HepG2 (cell line): ENCODE measurements around the gene PDIK1L. TPM values are rescaled to one million over a fixed set of nuclear protein-coding genes. Genes with fewer than 3 reads are reported as not detected.

ENCODE experiments used
- ATAC-seq: fragments of 200-7000 bp; cut with Tn5 transposase; 3 replicates; pipeline ENCODE4 v1.9.1; 2020; ENCODE audit warnings: mild to moderate bottlenecking, moderate library complexity
- BruUV-seq: library from RNA; stranded (reverse); fragments of 400-500 nt; replicated peaks from 2 replicates; lab custom pipeline; 2021; lab: Mats Ljungman, UMichigan
- CTCF ChIA-PET: fragments of 300-600 bp; formaldehyde crosslinking; extraction: SDS; loops from one replicate; lab custom pipeline; 2021; ENCODE audit warnings: low total read pairs, inconsistent platforms, low intra/inter-chr PET ratio; lab: Yijun Ruan, JAX
- POLR2A ChIA-PET: fragments of 350-600 bp; sonication (Branson Sonifier 250); formaldehyde crosslinking; loops from one replicate; lab custom pipeline; 2020; ENCODE audit warnings: antibody characterized with exemption, inconsistent platforms; lab: Yijun Ruan, JAX
- DNase-seq: peaks from one replicate; pipeline ENCODE4 v3.0.0-alpha.2; 2015; ENCODE audit warnings: low spot score
- FAIRE-seq: peaks from 3 replicates; lab custom pipeline; 2011; peaks lifted over from hg19 to GRCh38; lab: Jason Lieb, UNC
- H2AFZ ChIP-seq: one replicate; pipeline ENCODE4 v1.6.1; 2011; ENCODE audit warnings: low read length, inconsistent platforms
- H3K27ac ChIP-seq: fragments of 300-600 bp; 3 replicates; pipeline ENCODE4 v1.8.0; 2011; ENCODE audit warnings: mixed run types, mild to moderate bottlenecking, mixed read lengths, low read length, inconsistent platforms; ENCODE audit not compliant: insufficient read depth; ENCODE audit errors: extremely low read length
- H3K27me3 ChIP-seq, 2 experiments: fragments of 200-600 bp in 1 of 2; 2 replicates in 1 of 2; 3 replicates in 1 of 2; pipeline versions ENCODE4 v1.6.0 to v1.8.0; 2011; ENCODE audit warnings: low read length in 2 of 2, mild to moderate bottlenecking in 2 of 2, moderate library complexity in 2 of 2, inconsistent platforms in 1 of 2; ENCODE audit not compliant: insufficient read depth in 2 of 2, control insufficient read depth in 1 of 2
- H3K36me3 ChIP-seq, 2 experiments: fragments of 200-600 bp in 1 of 2; replicated peaks in 1 of 2; 2 replicates in 1 of 2; 3 replicates in 1 of 2; pipeline versions ENCODE4 v1.5.1 to v1.8.0; 2011; ENCODE audit warnings: low read length in 2 of 2, inconsistent platforms in 1 of 2; ENCODE audit not compliant: insufficient read depth in 2 of 2, control insufficient read depth in 1 of 2
- H3K4me1 ChIP-seq: 2 replicates; pipeline ENCODE4 v1.5.1; 2012; ENCODE audit warnings: low read length, inconsistent platforms; ENCODE audit not compliant: insufficient read depth
- H3K4me2 ChIP-seq: 2 replicates; pipeline ENCODE4 v1.6.0; 2011; ENCODE audit warnings: low read depth, low read length, inconsistent platforms
- H3K4me3 ChIP-seq, 3 experiments: fragments of 200-600 bp in 1 of 3; sonication (generic), shearing (Covaris generic) in 1 of 3; replicated peaks in 1 of 3; 2 replicates each; pipeline ENCODE4 v1.5.1; 2011 to 2016; ENCODE audit warnings: low read length in 3 of 3, inconsistent platforms in 2 of 3, low read depth in 2 of 3, mild to moderate bottlenecking in 2 of 3, control low read depth in 1 of 3, mixed read lengths in 1 of 3; ENCODE audit not compliant: insufficient read depth in 1 of 3
- H3K79me2 ChIP-seq: one replicate; pipeline ENCODE4 v1.6.1; 2011; ENCODE audit warnings: low read length, inconsistent platforms; ENCODE audit not compliant: insufficient read depth
- H3K9ac ChIP-seq: 2 replicates; pipeline ENCODE4 v1.6.0; 2011; ENCODE audit warnings: mild to moderate bottlenecking, low read depth, low read length, inconsistent platforms; ENCODE audit not compliant: insufficient read depth
- H3K9me3 ChIP-seq: 2 replicates; pipeline ENCODE4 v1.5.1; 2012; ENCODE audit warnings: mild to moderate bottlenecking, low read length
- H4K20me1 ChIP-seq: 2 replicates; pipeline ENCODE4 v1.6.0; 2011; ENCODE audit warnings: inconsistent platforms, mild to moderate bottlenecking, low read length, moderate library complexity; ENCODE audit not compliant: insufficient read depth
- KLF13 ChIP-seq: sonication (generic); formaldehyde crosslinking; IDR thresholded peaks from 2 replicates; pipeline ENCODE4 v1.4.0; 2020; ENCODE audit warnings: mild to moderate bottlenecking, missing genetic modification reagents
- YEATS2 ChIP-seq: sonication (generic); formaldehyde crosslinking; IDR thresholded peaks from 2 replicates; pipeline ENCODE4 v1.4.0; 2020; ENCODE audit warnings: missing genetic modification reagents, borderline replicate concordance
- ZBTB21 ChIP-seq: sonication (generic); formaldehyde crosslinking; IDR thresholded peaks from 2 replicates; pipeline ENCODE4 v1.4.0; 2020; ENCODE audit warnings: missing genetic modification reagents
- WGBS: methylation state at CpG from one replicate; pipeline ENCODE4 v1.1.6; 2017; ENCODE audit warnings: low lambda C conversion rate; 5-methylcytosine and 5-hydroxymethylcytosine counted together
- in situ Hi-C: cut with HindIII; loops from 2 replicates; pipeline ENCODE4 v1.10.0; 2017; ENCODE audit warnings: low pct_unique_long_range_greater_than_20kb; ENCODE audit not compliant: extremely low pct_ligation_motif_present
- intact Hi-C: fragments of 100-400 bp; cut with micrococcal nuclease; formaldehyde crosslinking; loops from one replicate; pipeline ENCODE4 v1.10.0; 2022; ENCODE audit not compliant: unreplicated experiment
- polyA plus RNA-seq, 8 experiments: library from polyadenylated mRNA; depleted of rRNA in 3 of 8; stranded (reverse) in 7 of 8; unstranded in 1 of 8; fragments of >200 nt; fragmentation: Illumina TruSeq in 4 of 8; extraction: Trizol in 4 of 8; gene quantifications; 2 replicates each; pipeline versions ENCODE4 v1.2.1 to v1.2.3, GENCODE V29; 2011 to 2016; ENCODE audit warnings: low read depth in 4 of 8, missing spikeins in 1 of 8, mixed read lengths in 1 of 8; ENCODE audit not compliant: insufficient read depth in 1 of 8
- total RNA-seq, 5 experiments: library from RNA; depleted of rRNA; stranded (reverse); fragments of >200 nt; fragmentation: Illumina TruSeq; extraction: Trizol; gene quantifications; 2 replicates each; pipeline ENCODE4 v1.2.3, GENCODE V29; 2016; ENCODE audit warnings: low read depth in 1 of 5
- TF ChIP-seq, protein P1 (sequence below): IDR thresholded peaks from 2 replicates; pipeline ENCODE4 v1.4.0; 2020; ENCODE audit warnings: mild to moderate bottlenecking, missing genetic modification reagents
- TF ChIP-seq, protein P2 (sequence below): sonication (generic); formaldehyde crosslinking; IDR thresholded peaks from 2 replicates; pipeline ENCODE4 v1.8.0; 2022; ENCODE audit warnings: mild to moderate bottlenecking, missing genetic modification reagents

PDIK1L gene
- total and polyA plus RNA-seq, 2 of the 13 experiments (the other 11 are each of a cell fraction or from before 2014, with no cell fraction given) = 1.9 to 4.6 TPM

GRCh38 chr1:26094677-26095383, 16.8 kb upstream of the PDIK1L start:
- no peak overlapping the region for H2AFZ ChIP-seq
- DNase-seq = no peak
- WGBS = 30% methylated on average over 12 of the region's 17 CpGs
- no TSS peak for BruUV-seq
- CTCF ChIA-PET = no interaction called here
- H3K36me3 ChIP-seq = no peaks in the 10 kb centered on the region
- ATAC-seq = no peak; the same call in 2 of the 3 replicates
- H3K4me1 ChIP-seq = 0 out of 2 replicates have a peak, but pooled peaks cover 4% of the 10 kb centered on the region
- H3K9ac ChIP-seq = no peak overlapping the region
- no peaks in the 10 kb centered on the region for H3K9me3 ChIP-seq
- intact Hi-C loops = no loop called here
- peaks cover 2 to 33% of the 10 kb centered on the region in 2 experiments; a peak in 3 of 5 replicates for H3K27me3 ChIP-seq
- no peak overlapping the region; the same call in 1 of the 2 replicates for H3K4me2 ChIP-seq
- H3K27ac ChIP-seq = no peak overlapping the region
- H3K4me3 ChIP-seq = no peak overlapping the region
- POLR2A ChIA-PET = no interaction called here
- H3K79me2 ChIP-seq = no peaks in the 10 kb centered on the region
- no peak for FAIRE-seq
- TF ChIP-seq YEATS2 (CRISPR knock-in tag) (no peak), ZBTB21 (CRISPR knock-in tag) (no peak), KLF13 (no peak)
- TF ChIP-seq, protein P1, sequence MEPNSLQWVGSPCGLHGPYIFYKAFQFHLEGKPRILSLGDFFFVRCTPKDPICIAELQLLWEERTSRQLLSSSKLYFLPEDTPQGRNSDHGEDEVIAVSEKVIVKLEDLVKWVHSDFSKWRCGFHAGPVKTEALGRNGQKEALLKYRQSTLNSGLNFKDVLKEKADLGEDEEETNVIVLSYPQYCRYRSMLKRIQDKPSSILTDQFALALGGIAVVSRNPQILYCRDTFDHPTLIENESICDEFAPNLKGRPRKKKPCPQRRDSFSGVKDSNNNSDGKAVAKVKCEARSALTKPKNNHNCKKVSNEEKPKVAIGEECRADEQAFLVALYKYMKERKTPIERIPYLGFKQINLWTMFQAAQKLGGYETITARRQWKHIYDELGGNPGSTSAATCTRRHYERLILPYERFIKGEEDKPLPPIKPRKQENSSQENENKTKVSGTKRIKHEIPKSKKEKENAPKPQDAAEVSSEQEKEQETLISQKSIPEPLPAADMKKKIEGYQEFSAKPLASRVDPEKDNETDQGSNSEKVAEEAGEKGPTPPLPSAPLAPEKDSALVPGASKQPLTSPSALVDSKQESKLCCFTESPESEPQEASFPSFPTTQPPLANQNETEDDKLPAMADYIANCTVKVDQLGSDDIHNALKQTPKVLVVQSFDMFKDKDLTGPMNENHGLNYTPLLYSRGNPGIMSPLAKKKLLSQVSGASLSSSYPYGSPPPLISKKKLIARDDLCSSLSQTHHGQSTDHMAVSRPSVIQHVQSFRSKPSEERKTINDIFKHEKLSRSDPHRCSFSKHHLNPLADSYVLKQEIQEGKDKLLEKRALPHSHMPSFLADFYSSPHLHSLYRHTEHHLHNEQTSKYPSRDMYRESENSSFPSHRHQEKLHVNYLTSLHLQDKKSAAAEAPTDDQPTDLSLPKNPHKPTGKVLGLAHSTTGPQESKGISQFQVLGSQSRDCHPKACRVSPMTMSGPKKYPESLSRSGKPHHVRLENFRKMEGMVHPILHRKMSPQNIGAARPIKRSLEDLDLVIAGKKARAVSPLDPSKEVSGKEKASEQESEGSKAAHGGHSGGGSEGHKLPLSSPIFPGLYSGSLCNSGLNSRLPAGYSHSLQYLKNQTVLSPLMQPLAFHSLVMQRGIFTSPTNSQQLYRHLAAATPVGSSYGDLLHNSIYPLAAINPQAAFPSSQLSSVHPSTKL (CRISPR knock-in tag) = no peak
- TF ChIP-seq, protein P2, sequence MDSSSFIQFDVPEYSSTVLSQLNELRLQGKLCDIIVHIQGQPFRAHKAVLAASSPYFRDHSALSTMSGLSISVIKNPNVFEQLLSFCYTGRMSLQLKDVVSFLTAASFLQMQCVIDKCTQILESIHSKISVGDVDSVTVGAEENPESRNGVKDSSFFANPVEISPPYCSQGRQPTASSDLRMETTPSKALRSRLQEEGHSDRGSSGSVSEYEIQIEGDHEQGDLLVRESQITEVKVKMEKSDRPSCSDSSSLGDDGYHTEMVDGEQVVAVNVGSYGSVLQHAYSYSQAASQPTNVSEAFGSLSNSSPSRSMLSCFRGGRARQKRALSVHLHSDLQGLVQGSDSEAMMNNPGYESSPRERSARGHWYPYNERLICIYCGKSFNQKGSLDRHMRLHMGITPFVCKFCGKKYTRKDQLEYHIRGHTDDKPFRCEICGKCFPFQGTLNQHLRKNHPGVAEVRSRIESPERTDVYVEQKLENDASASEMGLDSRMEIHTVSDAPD (CRISPR knock-in tag) = no peak
- in situ Hi-C loops = no loop called here
- H4K20me1 ChIP-seq = no peaks in the 10 kb centered on the region
